Activated T-helper 9 cell treated with anti-CD3 and anti-CD28 coated beads, Interleukin-2, amount 50 U/mL, for 16 hours (primary cell): ENCODE results near the gene INPP4B.

ENCODE experiments used
- DNase-seq: peaks from one replicate; pipeline ENCODE4 v3.0.0-alpha.2; 2020; ENCODE audit warnings: low read depth

Gene INPP4B

DNA sequence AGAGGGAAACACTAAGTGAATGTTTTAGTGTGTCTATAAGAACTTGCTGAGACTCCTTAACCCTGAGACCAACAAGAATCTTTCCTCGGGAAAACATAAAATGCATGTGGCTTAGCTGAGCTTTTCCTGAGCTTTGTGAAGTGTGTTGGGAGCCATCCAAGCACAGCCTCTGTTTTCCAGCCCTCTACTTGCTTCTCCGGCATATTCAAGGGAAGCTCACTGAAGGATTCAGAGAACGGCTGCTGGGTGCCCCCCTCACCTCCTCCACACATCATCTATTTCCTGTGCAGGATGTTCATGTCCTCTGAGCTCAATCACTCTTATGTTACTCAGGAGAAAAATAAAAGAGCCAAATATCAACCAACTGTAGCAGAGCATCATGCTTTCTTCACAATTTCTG lies 717.6 kb downstream of the INPP4B start:
- no peak for DNase-seq

GRCh38 chr4:142126890-142127497 lies 719.1 kb downstream of the INPP4B start:
- peak; percentile 26 for DNase-seq

DNA sequence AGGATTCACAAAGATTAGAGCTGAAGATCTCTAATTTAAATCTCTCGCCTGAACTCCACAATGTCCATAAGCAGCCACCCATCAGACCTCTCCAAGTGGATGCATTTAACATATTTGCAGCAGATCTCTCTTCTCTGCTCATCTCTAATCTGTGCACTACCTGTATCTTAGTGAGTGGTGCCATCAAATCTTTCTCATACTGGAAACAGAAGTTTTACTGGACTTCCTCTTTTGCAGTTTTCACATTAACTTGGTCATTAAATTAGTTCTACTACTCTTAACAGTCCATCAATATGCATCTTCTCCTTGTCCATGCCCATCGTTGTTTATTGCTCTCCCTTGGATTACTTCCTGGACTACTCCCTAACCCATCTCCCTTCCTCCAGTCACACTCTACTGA lies 721.2 kb downstream of the INPP4B start:
- no peak for DNase-seq

DNA sequence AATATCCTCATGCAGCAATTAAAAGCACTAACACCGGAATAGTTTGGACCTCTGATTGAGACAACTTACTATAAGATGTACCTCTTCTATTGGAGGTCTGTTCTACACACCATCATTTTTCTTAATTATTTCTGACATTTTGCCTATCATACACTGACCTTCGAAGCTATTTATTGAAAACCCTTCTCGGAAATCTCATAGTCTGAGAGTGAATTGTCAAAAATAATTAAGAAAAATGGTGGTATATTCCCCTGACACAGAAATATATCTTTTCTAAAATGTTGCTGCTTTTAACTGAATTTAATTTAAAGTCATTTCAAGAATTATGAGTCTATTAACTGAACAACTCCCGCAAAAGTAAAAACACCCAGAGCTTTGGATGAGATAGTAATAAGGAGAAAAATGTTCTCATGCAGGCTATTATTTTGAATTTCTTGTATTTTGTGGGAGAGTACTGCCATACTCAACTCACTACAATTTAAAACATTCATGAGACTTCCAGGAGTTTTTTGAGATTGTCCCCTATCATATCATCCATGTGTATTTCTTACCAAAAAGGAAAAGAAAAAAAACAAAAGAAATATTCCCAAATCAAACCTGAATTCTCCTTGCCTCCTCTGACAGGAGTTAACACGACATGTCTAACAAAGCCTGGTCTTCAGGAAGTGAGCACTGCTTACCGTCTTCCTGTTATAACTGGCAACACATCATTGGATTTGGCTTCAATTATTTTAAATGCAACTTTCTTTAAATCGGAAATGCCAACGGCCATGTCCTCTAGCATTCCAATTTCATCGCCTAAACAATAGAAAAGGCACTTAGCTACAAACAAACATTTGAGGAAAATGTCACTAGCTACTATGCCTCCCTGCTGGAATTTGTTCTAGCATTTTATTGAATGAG lies 724.4 kb downstream of the INPP4B start:
- DNase-seq, result no peak

- no peak for DNase-seq
These were observed 725.2 kb downstream of the INPP4B start for GRCh38 chr4:142120921-142121320.

DNA sequence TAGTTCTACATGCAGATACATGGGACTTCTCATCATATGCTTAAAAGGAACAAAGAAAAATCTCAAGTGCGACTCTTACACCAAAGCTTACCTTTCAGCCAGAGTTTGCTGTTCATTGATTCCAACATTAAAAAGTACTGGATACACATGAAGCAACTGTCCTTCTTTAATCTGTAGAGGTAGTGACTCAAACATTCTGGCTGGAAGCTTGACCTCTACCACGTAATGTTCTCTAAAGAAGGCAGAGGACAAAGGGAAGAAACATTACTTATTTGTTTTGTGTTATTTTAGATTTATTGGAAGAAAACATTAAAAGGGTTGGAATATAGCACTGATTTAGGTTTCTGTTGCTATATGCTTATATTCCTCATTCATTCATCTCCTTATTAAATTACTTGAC lies 733.6 kb downstream of the INPP4B start:
- no peak for DNase-seq

- DNase-seq, result no peak
These were observed 736.0 kb downstream of the INPP4B start for GRCh38 chr4:142110136-142110535.

DNA sequence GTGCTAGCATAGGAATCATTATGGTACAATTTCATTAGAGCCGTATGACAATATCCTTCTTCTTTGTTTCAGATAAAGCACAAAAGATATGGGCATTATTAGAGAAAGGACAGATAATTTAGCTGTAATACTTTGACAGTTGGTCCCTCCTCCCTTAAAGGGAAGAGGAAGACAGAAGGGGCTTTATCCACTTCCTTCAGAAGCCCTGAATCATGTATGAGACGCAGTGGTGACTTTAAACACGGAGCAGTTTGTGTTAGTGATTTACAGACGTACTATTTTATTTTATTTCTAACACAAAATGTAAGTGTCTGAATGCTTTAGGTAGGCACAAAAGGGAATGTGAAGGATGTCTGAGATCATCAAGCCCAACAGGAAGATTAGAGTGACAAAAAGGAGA lies 742.1 kb downstream of the INPP4B start:
- DNase-seq, result no peak

DNA sequence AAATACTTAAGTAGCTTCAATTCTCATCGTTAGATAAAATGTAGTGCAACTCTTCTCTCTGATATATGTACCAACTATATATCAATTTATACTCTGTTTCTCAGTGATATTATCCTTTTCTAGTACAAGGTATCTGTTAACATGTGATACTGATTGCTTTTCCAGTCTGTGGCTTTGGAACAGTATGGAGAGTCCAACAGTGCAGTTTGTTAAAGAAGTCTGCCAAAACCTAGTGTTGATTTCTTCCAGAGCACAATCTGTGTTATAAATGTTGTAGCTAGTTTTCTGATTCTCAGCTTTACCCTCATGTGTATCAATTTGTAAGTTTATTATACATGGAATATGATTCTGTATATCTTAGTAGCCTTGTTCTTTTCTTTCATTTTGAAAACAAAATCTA lies 744.7 kb downstream of the INPP4B start:
- DNase-seq, result no peak

- no peak for DNase-seq
These were observed 745.2 kb downstream of the INPP4B start for GRCh38 chr4:142100941-142101340.

DNA sequence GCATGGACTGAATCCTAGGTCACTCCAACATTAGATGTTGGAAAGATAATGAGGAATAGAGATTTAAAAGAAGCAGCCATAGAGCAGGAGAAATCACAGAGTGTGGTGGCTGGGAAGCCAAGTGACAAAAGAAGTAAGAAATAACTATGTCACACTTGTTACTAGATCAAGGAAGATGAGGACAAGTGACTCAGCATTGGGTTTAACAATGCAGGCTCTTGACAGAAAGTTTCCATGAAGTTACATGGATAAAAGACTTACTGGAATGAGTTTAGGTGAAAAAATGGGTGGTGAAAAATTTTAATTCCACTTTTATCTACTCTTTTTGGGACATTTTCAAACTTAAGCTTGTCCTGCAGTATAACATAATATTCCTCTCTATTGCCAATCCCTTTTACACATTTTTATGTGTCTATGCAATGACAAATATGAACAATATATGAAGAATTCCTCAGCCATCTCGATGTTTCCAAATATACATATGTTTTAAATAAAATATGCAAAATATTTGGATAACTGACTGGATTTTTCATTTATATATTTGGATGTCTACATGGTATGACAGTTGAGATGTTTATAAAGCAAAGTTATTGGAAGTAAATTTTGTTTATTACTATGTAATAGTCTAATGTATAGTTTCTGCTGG lies 747.1 kb downstream of the INPP4B start:
- no peak for DNase-seq

GRCh38 chr4:142098380-142098779 lies 747.7 kb downstream of the INPP4B start:
- no peak for DNase-seq

- DNase-seq, result no peak
These were observed 749.1 kb downstream of the INPP4B start for GRCh38 chr4:142097015-142097414.

DNA sequence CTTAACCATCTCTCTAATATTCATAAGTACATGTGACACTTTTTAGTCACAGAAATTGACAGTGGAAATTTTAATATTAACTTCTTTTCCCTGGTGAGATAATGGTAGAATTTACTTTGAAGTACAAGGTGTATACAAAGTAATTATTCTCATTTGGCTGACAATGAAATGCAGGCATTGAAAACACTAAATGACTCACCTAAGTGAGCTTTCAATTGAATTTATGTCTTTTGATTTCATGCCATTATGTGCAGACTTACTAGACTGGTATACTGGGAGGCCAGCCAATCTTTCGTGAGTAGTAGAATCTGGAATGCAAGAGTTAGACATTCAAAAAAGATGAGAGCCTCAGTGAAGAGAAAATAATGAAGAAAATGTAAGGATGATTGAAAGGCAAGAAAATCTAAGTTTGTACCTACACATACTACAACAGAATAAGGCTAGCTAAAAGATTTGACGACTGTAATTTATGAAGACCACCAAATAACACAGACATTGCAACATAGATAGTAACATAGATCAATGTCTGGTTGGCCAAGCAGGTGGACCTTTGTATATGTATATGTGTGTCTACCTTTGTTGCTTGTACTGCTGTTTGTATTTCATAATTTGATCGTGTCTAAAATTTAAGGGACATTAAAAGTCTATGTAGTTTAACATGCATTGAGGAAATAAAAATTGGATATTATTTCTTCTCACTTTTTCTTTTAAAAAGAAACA lies 750.1 kb downstream of the INPP4B start:
- DNase-seq, result no peak

- DNase-seq, result no peak
These were observed 753.2 kb downstream of the INPP4B start for GRCh38 chr4:142092941-142093340.

- no peak for DNase-seq
These were observed 754.4 kb downstream of the INPP4B start for GRCh38 chr4:142091691-142092182.

DNA sequence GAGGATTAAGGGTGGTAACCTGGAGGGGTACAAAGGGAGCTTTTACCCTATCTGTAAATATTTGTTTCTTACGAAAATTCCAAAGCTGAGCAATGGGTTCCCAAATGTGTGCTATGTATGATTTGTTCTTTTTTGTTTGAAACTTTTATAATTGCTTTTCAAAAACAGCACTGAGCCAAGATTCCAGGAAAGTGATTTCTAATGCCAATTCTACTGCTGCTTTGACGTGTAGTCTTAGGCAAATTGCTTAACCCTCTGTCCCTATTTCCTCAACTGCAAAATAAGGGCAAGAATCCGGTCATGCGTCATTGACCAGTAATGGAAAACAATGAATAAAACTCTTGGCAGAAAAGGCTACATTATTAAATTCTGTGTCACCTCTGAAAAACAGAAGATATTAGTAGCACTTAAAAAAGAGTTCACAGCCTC lies 755.0 kb downstream of the INPP4B start:
- DNase-seq, result no peak

DNA sequence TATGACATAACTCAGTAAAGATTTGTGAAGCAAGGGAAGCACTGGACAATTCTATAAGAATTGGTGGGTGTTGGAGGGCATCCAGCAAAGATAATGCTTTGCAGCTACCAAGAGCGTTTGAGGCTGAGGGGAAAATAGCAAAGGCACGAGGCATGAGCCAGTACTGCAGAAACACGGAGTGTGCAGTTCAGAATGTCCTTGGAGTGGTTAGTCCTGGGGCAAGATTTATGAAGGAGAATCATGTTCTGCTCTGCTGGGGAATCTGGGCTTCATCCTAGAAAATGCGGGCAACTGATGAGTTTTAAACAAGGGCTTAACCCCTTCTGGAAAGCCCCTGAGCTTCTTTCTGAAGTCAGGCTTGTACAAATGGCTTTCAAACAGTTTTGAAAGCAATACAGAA lies 757.2 kb downstream of the INPP4B start:
- no peak for DNase-seq

- DNase-seq, result no peak
These were observed 760.4 kb downstream of the INPP4B start for GRCh38 chr4:142085513-142086292.

DNA sequence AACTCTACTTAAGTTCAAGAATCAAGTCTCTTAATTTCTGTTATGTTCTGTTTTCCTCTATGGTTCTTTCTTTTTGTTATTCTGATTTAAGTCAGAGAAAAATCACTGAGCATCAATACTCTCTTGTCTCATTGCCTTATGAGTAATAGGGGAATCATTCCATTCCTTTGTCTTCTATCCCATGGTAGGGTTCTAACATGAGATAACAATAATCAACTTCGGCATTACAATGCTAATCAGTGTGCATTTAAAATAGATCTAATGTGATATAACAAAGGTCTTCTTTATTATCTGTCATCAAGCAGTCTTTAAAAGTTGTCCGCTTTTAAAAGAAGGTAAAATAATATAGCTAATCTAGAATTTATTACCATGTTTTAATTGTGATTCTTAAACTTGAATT lies 762.8 kb downstream of the INPP4B start:
- no peak for DNase-seq

- DNase-seq, result no peak
These were observed 765.1 kb downstream of the INPP4B start for GRCh38 chr4:142081025-142081424.
